GM21515 (cell line): ENCODE measurements around the gene TBX3.

Experiments
- ATAC-seq: cut with Tn5 transposase; IDR thresholded peaks from one replicate; pipeline ENCODE4 v1.9.1; 2021; ENCODE audit not compliant: unreplicated experiment

TBX3 gene

GRCh38 chr12:114636723-114637480 lies 47.1 kb downstream of the TBX3 start:
- no peak for ATAC-seq

- ATAC-seq: no peak
Observed at GRCh38 chr12:114631242-114631641, 52.7 kb downstream of the TBX3 start.

DNA sequence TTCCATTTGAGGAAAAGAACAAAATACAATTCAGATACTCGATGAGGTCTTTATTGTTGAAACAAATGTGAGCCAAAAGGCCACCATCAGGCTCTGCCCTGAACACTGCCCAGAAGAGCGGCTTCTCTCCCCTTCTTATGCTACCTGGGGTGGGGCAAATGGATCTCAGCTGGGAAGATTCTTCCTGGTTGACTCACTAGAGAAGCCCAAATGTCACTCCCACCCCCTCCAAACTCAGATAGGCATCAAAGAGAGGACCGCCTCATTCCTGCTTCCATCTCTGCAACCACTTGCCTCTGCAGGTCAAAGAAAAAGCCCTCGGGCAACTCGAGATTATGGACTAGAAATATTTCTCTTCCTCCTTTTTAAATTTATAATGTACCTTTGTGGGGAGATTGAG lies 55.8 kb downstream of the TBX3 start:
- no peak for ATAC-seq

- ATAC-seq: no peak
Observed at GRCh38 chr12:114627393-114627792, 56.6 kb downstream of the TBX3 start.

DNA sequence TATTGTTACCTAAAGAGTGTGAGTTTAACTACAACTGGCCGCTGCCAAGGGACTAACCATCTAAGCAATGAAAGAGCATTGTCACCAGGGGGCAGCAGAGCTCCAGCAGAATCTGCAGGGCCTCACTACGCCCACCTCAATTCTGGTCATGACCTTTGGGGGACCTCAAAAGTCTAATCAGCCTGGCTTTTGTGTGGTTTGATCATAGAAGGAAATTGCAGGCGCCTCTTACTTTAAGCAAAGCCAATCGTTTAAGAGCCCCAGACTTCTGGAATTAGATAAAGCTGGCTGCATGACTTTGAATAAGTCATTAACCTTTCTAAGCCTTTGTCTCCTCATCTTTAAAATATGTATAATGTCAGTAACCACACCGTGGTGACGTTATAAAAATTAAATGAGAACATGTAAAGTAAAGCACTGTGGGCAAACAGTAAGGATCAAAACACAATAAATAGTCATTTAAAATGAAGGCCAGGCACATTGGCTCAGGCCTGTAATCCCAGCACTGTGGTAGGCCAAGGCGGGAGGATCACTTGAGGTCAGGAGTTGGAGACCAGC lies 58.6 kb downstream of the TBX3 start:
- no peak for ATAC-seq

- no peak for ATAC-seq
Observed at GRCh38 chr12:114623737-114624136, 60.2 kb downstream of the TBX3 start.
